Stimulated activated CD8-positive, alpha-beta memory T cell treated with anti-CD3 and anti-CD28 coated beads, Interleukin-4, amount 100 ng/mL, for 24 hours (primary cell): ENCODE results near the gene NCAM2.

Experiments
- DNase-seq: peaks from one replicate; pipeline ENCODE4 v3.0.0-alpha.2; 2020; ENCODE audit warnings: low read depth

Gene NCAM2

DNA sequence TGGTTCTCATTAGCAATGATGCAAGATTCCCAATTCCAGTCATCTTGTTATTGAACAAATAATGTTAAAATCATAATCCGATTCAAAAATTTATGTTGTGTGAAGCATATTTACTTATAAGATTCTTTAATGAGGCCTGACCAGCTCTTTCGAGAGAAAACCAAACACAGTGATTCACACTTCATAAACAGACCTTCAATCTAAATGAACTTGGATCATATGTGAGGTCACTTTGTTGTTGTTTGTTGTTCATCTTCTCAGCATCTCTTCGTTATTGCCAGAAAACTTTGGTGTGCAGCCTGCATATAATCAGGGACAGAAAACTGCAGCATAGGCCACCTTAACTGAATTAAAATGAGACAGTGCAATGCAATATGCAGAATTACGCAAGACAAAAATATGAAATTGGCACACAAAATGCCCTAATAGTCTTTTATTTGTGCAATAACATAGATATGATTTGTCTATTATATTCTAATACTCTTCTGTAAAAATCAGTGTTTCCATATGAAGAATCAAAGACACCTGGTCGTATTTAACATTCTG lies 30.1 kb downstream of the NCAM2 start:
- DNase-seq, result no peak

DNA sequence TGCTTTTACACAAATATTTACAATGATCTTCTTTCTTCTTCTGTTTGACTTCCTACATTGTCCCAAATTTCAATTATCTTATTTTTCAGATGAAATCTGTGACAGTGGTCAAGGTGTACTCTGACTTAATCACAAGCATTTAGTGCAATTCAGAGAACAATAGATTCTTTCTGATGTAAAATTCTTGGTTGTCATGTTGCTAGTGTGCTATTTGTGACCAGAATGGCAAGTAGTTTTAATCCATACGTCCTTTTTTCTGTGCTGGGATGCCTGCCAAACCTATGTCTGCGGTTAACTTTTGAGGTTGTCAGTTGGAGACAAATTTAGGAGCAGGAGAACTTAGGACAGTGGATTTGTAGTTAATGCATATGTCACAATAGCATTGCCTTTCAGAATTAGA lies 31.0 kb downstream of the NCAM2 start:
- DNase-seq, result no peak

DNA sequence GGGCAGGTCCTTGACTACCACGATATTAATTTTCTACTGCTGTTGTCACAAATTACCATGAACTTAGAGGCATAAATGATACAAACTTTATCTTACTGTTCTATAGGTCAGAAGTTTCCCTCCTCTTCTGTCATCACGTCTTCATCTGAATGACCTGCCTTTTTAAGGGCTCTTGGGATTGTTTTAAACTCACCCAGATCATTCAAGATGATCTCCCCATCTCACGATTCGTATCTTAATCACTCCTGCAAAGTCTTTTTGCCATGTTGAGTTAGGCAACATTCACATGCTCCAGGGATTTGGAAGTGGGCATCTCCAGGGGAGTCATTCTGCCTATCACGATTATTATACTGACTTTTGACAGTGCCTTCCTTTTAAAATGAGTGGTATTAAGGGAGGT lies 32.1 kb downstream of the NCAM2 start:
- DNase-seq, result no peak

DNA sequence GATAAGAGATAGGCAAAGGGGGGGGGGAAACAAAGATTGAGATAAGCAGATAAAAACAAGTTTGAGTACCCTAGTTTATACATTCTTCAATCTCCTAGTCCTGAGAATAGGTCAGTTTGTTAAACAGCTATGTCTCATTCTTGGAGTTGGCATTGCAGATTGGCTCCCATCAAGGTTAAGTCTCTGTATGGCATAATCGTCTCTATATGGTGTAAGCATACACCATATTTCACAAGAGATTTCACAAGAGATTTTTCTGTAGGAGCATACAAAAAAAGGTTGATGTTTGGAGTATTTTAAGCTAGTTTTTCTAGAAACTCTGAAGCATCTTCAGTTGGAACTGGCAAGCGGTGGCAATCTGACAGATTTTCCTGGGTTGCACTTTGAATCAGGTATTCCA lies 35.8 kb downstream of the NCAM2 start:
- no peak for DNase-seq

DNA sequence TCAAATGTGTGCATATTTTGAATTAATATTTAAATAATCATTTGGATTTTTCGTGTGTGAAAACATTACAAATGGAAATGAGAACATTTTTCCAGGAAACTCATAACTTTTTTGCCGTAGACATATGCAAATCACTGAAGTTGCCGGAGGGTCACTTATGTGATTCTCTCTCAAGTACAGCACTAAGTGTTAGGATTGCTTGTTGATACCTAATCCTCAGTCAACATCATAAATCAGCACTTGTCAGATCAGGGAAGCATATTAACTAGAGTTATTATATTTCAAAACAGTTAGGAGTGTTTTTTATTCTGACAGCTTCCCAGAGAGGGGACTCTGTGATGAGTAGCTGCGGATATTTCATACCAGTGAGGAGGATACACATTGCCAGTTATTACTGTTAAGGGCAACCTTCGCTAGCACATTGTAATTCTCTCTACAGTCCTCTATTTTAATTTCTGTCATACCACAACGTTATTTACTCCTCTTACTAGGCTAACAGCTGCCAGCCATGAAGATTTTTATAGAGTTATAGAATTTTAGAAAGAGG lies 41.5 kb downstream of the NCAM2 start:
- DNase-seq, result no peak

DNA sequence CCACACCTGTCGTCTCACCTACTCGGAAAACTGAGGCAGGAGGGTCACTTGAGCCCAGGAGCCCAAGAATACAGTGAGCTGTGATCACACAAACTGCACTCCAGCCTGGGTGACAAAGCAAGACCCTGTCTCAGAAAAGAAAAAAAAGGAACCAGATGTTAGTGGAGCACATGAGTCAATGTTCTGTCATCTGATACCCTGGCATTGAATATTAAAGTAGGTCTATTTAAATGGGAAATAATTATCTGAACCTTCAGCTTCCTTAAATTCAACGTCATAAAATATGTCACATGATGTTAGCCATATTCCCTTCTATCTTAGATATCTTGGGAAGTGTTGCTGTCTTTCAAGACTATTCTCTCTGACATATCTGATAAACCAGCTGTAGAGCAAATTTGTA lies 47.3 kb downstream of the NCAM2 start:
- DNase-seq, result no peak

DNA sequence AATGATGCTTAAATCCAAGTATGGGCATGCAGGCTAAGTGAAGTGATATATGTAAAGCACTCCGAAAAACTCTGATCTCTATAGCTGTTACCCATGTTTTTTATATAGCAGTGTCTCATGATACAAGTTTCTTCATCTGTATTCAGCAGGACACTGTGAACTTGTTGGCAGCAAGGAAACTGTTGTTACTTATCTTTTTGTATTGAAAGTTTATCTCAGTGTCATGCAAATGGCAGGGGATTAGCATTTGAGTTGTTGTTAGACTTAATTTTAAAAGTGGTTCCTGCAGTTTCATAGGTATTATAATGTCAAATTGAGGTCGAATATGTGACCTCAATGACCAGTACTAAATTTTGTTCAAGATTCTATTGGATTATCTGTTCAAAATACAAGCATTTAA lies 47.9 kb downstream of the NCAM2 start:
- no peak for DNase-seq

DNA sequence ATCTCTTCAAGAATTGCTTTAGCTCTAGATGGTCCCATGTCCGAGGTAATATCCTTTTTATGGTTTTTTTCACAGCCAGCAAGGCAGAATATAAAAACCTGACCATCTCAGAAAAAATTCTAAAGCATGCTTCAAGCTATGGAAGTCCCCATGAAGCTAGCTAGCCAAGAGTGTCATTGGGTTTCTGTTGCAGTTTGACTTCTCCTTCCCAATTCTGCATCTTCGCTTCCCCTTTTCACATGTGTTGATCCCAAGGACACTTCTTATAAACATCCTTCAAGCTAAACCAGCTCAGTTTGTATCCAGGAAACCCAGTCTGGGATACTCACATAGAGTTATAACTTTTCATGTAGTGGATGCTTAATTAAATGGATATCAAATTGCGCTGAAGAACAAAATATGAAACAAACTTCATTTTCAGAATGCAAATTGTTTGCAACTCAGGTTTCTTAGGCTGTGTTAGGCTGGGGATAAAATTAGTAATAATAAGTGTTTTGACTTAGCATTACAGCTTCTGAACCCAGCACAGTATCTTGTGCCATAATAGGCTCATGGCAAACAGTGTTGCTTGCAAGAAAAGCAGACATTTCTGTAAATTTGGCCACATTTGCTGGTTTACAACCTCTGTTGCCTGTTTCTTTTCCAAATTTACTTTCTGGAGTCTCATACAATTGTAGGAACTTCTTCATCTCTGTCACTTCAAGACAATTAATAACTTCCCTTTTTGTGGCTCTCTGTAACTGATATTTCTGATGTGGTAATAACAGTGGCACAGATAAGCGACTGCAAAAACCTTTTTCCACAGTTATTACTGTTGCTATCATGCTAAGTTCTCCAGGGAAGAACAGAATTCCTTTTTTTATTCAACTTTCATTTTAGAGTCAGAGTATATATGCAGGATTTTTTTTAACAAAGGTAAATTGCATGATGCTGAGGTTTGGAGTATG lies 53.2 kb downstream of the NCAM2 start:
- DNase-seq, result no peak

DNA sequence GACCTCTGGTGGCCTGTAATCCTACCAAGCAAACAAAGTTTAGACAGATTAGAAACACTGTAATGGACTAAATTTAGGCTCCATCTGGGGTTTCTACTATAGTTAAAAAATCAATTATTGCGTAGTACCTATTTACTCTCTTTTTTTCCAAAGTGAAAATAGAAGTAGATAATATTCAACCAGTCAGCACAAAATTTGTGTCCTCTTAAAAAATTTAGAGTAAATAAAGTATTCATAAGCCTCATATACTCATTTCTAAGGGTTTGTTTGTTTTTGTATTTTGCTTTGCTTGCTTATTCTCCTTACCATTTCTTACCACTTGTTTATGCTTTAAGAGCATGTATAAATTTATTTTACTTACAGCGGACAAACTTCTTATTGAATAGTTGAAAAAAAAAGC lies 54.5 kb downstream of the NCAM2 start:
- DNase-seq, result no peak

DNA sequence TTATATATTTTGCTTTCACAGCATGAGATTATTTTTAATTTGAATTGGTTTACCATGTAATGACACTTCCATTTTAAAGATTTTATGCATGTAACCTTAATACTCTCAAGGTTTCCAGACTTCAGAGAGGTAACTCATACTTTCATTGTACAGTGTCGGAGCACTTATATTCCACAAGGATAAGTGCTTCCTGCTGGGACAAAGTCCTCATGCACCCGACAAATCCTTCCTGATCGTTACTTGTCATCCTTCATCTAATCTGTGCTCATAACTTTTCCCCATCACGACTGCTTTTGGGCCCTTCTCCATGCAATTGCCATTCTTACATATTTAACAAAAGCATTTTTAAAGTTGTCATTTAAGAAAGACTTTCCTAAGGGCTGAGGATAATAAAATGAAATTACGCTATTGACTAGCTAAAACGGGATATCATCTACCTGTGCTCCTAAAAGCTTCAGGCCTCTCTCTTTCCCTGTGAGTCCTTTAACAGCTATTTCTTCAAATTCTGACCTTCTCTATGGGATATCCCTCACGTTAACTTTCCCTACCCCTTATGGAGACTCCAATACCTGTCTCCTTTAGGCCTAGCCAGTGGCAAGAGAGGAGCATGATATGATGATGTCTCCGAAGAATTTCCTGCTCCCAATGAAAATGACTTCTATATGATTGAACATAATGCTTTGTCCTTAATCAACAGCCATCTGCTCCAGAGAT lies 59.3 kb downstream of the NCAM2 start:
- DNase-seq, result no peak

DNA sequence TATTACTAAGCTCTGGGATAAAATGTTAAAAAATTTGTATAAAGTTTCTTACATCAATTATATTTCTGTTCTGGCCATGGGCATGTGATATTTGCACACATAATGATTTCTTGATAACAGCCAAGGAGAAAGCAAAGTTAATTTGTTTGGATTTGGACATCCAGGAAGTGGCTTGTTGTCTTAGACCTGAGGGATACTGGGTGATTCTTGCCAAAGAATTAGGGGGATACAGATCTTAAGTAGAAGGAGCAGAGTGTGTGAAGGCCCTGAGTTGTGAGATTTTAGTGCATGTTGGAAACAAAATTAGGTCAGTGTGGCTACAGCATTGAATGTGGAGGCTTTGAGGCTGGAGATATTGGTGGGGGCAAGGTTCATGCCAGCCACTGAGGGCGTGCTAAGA lies 65.6 kb downstream of the NCAM2 start:
- no peak for DNase-seq

DNA sequence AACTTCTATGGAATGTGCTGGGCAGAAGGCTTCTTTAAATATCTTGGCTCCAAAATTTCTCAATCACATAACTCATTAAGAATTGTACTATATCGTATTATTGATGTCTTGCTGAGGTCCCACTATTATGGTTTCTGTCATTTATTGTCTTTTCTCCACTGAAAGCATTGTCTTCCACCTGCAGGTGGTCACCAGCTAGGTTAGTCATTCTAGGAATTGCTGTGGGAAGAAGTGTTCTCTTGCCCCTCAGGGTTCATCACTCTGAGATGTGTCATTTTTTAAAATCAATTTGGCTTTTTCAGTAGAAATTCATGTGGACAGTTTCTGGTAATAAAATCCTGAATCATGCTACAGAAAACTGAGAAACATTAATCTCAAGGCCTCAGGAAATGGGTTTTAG lies 66.1 kb downstream of the NCAM2 start:
- no peak for DNase-seq

DNA sequence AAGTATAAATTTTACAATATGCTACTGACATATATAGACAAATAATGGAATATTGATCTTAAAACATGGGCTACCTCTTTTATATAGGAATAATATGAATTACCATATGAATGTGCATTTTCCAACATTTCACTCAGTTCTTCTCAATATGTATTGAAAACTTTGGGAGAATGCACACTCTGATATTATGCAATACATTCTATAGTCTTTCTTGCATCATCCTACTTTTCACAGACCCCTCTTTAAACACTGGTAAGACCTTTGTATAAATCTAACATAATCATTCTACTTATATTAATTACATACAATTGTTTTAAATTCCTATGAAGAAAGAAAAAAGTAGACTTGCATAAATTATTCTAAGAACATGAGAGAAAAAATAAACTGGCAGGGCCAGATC lies 69.2 kb downstream of the NCAM2 start:
- no peak for DNase-seq

DNA sequence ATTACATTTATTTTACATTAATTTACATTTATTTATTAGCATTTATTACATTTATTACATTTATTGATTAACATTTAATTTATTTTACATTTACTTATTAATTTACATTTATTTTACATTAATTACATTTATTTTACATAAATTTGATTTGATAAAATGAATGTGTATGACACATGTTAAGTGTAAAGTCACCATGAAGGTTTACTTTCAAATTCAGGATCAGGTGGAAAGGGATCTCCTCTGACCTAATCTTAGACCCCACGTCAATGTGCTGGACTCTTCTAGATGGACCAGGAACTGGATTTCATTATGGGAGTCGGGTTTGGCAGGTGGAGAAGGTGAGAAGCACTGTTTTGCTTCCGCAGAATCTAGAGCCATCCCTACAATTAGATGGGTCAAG lies 76.1 kb downstream of the NCAM2 start:
- no peak for DNase-seq

DNA sequence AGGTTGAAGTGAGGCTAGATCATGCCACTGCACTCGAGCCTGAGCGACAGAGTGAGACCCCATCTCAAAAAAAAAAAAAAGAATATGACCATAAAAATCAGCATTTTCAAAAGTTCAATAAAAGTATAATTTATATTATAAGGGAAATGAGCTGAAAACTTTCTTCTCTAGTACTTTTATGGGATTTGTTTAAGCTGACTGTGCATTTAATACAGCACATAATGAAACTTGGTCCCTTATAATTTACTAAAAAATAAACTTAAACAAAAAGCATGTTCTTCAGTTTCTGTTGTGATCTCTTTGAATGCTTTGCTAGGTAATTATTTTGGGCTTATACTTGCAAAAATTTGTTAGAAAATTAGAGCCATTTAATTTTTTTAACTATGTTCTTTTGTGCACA lies 77.8 kb downstream of the NCAM2 start:
- DNase-seq, result no peak

DNA sequence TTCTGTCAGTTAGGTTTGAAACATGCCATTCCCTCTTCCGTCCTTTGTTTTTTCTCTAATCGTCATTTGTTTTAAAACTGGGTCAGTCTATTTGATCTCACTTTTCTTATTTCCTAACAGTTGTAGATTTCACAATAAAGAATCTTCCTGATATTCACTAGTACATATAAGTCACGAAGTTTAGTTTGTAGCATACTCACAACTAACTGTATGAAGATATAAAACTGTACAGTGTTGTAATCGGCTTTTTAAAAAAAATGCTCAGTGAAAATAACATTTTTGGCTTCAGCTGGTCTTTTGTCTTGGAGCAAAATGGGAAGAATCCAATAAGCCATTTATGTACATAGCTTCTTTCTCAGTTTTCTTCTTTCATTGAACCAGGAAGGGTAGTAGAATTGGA lies 78.3 kb downstream of the NCAM2 start:
- DNase-seq, result no peak

DNA sequence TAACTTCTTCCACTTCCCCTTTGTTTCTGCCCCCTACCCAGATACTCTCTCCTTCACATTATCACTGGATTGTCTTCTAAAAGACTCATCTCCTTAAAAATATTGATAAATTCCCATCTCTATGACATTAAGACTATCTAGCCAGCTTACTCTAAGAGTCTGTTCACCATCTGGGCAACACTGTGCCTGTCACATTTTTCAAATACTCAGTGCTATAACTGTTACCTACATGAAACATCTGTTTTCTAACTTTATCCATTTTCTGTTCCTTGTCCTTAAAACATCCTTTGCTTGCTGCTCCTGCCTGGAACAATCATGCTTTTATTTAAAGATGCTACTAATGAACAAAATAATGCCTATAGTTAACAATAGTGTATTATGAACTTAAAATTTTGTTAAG lies 81.4 kb downstream of the NCAM2 start:
- no peak for DNase-seq

DNA sequence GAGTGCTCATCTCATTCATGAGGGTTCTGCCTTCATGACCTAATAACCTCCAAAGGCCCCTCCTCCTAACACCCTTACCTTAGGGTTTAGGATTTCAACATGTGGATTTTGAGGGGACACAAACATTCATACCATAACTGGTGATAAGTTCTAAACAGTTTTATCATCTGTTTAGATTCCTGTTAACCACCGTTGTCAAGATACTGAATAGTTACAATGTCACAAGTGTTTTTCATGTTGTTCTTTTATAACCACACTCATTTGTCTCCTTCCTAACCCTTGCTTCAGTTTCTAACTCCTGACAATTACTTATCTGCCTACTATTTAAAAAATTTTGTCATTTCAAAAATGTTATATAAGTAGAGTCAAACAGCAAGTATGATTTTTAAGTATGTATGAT lies 86.0 kb downstream of the NCAM2 start:
- DNase-seq, result no peak

DNA sequence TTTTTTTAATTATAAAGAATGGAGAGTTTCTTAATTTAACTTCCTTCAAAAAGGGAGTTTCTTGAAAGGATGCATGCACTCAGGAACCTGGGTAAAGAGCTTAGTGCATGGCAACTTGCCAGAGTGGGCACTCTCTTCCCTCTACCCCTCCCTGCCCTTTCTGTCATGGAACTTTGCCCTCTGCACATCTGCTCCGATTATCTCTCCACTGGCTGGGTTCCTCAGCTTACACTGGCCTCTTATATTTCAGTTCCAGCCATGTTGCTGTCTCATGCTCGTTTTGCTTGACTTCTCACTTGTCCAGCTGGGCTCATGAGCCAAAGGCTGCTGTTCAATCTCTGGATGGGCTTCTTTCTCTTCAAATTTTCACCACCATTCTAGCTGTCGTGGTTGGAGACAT lies 87.0 kb downstream of the NCAM2 start:
- DNase-seq, result no peak

DNA sequence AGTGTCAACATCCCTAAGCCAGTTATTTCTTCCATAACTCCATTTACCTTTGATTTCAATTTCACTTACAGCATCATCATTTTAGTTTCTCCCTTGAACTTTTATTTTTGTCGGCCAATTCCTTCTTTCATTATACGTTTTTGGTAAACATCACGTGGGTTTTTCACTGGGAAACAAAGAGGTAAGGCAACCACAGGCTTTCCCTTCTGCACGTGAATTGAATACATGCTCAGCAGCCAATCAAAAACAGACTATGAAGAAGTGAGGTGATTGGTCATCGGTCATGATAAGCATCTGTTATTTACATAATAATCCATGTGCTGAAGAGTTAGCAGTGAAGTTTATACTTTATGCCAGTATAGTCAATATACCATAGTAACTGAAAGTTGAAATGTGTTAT lies 98.7 kb downstream of the NCAM2 start:
- no peak for DNase-seq

DNA sequence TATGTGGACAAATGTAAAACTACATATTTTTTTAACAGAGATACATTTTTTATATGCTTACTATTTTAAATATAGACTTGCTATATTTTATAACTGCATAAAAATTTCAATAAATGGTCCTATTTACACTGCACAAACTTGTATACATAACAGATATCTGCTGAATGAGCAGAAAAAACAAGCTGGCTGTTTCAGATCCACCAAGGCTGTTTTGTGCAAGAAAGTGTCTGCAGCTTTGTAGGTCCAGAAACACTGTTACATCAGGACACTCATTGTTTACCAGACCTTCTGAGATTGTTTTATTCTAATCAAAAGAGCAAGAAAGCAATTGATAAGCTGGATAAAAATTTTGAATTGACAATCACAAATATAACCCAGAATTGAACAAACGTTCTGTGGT lies 99.3 kb downstream of the NCAM2 start:
- DNase-seq, result no peak

DNA sequence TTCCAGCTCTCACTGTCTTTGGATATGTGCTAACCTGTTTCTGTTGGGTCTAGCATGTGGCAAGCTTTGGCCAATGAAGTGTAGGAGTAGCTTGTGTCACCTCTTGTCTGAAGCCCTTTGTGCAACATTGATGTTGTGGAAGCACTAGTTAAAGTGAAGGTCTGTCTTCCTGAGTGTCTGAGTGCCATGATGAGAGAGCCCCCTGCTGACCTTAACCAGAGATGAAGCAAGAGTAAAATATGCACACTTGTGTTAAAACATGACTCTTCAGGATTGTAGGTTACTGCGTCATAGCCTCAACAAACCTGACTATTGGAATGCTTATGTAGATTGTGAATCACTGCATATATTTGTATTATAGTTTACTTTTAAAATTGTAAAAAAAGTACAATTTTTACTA lies 103.7 kb downstream of the NCAM2 start:
- DNase-seq, result no peak

DNA sequence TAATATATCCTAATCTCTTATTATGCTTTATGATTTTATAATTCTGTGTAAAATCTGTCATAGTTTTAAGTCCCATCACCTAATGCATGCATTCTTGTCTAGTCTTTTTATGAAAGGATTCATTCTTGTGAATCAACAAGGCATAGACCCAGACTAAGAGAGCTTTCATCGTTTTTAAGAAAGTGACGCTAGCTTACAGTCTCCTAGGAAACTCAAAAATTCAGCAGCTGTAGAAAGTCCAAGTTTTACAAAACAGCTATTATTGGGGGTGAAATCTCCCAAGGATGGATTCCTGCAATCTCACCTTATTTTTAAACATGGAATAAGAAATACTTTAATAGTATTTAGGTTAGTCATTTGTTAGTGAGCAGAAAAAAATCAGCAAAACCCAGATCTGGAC lies 104.7 kb downstream of the NCAM2 start:
- DNase-seq, result no peak
